GM18870 (cell line): ENCODE measurements around the gene WTAP.
A peak's percentile ranks its signal among the peaks of the same experiment; 100 is the strongest.
"Not testable (repeated sequence)": the region's sequence is repeated elsewhere in the genome, so short reads cannot be mapped to it uniquely, and the experiment has no call there.

ENCODE experiments used
- ATAC-seq: cut with Tn5 transposase; IDR thresholded peaks from one replicate; pipeline ENCODE4 v1.9.1; 2021; ENCODE audit warnings: moderate library complexity; ENCODE audit not compliant: unreplicated experiment

WTAP gene

DNA sequence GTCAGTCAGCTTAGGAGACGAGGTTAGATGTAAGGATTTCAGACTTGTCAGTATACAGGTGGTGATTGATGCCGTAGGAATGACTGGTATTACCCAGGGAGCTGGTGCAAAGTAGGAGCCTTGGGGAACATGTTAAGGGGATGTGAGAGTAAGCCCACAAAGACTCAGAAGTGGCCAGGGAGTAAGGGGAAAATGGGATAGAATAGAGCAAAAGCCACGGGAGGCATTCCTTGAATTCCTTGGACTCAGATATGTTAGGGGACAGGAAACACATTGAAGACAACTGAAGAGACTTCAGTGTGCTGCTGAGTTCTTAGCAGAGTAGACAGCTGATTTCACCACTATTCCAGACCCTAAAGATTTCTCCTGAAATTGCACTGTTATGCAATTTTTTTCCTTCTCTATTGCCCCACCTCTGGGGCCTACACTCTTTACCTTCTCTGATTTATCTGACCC lies 33.3 kb downstream of the WTAP start:
- ATAC-seq = no peak

DNA sequence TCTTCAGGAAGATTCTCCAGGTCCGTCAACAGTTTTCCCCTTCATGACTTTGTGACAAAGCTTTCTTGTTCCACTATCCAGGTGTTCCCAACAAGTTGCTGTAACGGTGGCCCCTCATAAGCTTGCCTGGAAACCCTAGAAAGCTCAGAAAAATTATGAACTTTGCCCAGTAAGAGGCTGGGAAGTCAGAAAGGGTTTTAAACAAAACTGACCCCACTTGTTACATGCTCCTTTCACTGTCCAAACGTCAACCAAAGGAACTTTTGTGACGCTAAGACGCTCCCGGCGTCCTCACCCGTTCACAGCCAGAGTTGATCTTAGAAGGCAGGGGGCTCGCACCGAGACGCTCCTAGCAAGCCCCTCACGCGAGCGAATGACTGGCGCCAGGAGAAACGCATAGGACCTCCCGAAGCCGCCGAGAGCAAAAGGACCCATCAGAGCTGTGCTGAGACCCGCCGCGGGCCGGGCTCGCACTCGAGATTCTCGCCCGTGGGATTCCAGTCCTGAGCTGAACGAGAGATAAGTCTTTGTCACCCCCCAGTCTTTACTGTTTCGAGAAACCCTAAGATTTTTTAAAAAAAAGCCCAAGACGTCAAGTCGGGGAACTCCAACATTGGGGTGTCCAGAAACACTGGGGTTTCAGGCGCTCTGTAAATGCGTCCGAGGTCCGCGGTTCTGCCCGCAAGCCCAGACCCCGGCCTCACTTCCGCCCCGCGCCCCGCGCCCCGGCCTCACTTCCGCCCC lies 34.0 kb downstream of the WTAP start:
- peak; percentile 2 for ATAC-seq

DNA sequence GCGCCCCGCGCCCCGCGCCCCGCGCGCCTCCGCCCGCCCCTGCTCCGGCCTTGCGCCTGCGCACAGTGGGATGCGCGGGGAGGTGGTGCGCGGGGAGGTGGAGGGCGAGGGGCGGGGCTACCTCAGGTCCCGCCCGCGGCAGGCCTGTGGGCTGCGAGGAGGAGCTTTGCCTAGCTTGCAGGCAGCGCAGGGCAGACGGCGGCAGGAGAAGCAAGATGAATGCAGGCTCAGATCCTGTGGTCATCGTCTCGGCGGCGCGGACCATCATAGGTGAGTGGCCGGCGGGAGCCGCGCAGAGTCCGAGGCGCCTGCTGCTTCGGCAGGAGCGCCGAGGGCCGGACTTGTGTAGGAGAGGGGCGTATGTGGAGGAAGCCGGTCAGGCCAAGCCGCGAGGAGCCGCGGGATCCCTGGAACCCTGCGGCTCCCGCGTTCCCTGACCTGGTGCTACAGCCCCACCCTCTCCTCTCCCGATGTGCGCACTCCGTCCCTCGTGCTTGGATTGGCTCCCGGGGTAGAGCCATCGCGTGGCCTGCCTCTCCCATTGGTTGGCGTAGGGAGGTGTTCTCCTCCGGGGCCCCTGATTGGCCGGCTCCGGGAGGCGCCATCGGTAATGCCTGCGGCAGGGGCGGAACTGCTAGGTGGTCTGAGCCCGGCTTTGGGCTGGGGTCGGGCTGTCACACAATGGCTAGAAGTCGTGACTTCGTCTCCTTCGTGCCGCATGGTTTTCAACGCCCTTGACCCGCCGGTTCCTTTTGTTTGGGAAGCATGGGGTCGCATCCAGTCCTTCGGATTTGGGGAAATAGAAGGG lies 34.8 kb downstream of the WTAP start, which contains the start of gene ACAT2:
Gene ACAT2 (plus strand): TSS at position 173 of the 808 bp plus-strand sequence. CDS start 43 bp downstream, at position 216.
- peak; percentile 95 for ATAC-seq

DNA sequence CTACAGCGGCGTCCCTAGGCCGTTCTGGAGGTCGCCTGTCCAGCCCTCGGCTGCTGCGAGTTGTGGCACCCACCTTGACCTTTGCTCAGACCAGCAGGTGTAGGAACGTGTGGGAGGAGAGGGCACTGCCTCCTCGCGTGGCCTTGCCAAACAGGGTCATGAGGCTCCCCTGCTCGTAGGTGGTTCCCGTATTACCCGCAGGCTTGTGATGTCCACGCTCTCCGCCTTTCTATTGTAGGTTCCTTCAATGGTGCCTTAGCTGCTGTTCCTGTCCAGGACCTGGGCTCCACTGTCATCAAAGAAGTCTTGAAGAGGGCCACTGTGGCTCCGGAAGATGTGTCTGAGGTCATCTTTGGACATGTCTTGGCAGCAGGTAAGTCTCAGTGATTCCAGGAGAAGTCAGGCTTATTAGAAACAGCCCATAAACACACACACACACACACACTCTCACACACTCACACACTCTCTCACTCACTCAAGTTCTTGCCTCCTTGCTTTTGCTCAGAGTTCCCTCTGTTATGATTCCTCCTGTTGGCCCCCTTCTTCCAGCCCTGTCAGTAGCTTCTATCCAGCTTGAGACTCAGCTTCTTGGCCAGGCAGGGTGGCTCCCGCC lies 35.5 kb downstream of the WTAP start:
- ATAC-seq = peak; percentile 11

DNA sequence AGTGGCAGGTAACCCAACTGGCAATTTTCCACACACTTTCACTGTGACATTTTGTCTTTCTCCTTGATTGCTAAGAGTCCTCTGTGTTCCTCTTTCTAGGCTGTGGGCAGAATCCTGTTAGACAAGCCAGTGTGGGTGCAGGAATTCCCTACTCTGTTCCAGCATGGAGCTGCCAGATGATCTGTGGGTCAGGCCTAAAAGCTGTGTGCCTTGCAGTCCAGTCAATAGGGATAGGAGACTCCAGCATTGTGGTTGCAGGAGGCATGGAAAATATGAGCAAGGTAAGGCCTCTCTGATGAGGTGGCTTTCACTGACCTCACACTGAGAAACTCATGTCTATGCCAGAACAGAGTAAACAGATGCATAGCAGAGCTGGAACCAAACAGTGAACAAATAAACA lies 39.6 kb downstream of the WTAP start:
- ATAC-seq = no peak

DNA sequence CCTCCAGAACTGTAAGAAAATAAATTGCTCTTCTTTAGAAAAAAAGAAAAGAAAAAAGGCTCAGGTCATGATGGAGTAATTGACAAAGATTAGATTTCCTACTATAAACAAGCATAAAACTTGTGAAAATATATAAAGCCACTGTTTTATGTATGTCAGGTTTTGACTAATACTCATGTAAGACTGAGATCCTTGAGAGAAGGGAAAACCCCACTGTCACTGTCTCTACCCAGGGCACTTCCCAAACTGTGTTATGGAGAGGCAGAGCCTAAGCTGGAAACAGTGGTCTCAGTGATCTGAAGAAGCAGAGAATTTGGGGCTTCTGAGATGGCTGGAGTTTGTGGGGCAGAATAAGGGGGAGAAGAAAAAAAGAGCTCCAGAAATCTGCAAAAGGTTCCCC lies 42.2 kb downstream of the WTAP start:
- no peak for ATAC-seq

DNA sequence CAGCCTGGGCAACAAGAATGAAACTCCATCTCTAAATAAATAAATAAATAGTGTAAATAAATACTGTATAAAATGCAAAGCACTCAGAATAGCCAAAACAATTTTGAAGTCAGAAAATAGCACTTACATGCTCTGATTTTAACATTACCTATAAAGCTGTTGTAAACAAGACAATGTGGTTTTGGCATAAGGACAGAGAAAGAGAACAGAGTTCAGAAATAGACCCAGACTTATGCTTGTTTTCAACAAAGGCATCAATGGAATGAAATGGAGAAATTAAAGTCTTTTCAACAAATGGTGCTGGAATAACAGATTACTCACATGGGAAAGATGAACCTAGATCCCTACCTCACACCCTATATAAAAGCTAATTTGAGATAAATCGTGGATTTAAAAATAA lies 44.9 kb downstream of the WTAP start:
- no peak for ATAC-seq

DNA sequence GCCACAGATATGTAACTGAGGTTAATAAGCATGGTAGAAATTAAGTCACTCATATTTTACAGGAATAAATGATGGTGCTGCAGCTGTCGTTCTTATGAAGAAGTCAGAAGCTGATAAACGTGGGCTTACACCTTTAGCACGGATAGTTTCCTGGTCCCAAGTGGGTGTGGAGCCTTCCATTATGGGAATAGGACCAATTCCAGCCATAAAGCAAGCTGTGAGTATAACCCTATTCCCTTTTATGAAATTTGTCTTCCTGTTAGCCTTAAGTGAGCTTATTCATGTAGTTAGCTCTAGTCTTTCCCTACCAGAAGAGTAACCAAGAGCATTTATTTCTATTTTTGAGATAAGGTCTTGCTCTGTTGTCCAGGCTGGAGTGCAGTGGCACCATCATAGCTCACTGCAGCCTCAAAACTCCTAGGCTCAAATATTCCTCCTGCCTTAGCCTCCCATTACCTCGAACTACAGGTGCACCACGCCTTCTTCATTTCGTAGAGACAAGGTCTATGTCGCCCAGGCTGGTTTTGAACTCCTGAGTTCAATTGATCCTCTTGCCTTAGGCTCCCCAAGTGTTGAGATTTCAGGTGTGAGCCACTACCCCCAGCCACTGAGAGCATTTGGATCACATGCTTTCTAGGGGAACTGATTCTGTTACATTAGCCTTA lies 50.1 kb downstream of the WTAP start:
- ATAC-seq = no peak

DNA sequence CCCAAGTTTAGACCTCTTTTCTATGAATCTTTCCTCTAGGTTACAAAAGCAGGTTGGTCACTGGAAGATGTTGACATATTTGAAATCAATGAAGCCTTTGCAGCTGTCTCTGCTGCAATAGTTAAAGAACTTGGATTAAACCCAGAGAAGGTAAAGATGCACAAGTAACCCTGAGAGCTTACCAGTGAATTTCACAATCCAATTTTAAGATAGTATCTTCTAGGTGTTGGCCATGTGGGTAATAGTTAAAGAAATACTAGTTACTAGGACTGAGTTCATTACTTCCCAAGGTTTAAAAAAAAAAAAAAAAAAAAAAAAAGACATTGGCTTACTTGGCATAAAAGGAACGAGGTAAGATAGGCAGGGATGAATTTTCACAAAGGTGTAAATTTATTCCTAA lies 50.8 kb downstream of the WTAP start:
- no peak for ATAC-seq

DNA sequence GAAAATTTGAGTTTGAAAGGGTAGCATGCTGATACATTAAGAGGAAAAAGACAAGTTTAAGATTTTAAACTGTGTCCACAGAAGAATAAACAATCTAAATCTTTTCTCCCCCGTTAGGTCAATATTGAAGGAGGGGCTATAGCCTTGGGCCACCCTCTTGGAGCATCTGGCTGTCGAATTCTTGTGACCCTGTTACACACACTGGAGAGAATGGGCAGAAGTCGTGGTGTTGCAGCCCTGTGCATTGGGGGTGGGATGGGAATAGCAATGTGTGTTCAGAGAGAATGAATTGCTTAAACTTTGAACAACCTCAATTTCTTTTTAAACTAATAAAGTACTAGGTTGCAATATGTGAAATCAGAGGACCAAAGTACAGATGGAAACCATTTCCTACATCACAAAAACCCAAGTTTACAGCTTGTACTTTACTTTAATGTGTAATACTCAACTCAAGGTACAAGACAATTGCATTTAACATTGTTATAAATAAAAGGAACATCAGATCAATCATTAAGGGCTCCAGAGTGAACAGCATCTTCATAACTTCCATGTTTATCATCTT lies 51.3 kb downstream of the WTAP start:
- no peak for ATAC-seq

DNA sequence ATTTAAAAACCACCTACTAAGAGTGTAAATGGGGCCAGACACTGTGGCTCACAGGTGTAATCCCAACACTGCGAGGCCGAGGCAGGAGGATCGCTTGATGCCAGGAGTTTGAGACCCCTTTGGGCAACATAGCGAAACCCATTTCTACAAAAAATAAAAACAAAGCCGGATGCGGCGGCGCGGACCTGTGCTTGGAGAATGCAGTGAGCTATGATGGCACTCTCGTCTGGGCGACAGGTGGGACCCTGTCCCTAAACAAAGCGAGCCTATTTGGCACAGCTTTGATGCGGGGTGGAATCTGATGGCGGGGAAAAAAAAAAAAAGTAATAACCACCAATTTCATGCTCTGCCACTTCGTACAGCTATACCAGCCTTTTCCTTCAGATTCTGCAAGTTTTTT lies 61.0 kb downstream of the WTAP start:
- ATAC-seq = no peak

DNA sequence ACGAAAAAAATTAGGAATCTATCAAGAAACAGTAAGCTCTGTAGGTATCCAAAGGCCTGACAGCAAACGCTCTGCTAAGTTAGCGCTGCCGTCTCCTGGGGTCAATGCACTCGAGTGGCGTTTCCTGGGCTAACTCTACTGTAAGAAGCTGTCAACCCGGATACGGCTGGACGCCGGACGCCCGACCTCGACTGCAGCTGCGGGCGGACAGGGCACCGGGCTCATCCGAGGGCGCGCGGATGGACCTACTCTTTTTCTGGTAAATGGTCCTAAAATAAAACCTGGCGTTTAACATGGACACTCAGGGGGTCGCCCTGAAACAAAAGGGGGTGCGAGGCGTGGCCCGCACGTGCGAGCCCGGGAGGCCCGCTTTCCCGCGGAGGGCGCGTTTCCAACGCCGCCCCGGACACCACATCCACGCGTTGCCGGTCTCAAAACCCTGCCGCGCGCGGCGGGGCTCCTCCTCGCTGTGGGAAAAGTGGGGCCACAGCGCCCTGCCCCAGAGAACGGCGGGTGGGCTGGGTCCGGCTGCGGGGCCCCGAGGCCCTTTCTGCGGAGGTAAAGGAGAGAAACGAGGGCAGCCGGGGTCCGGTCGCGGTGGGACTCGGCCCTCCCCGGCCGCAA lies 61.6 kb downstream of the WTAP start:
- no peak for ATAC-seq

DNA sequence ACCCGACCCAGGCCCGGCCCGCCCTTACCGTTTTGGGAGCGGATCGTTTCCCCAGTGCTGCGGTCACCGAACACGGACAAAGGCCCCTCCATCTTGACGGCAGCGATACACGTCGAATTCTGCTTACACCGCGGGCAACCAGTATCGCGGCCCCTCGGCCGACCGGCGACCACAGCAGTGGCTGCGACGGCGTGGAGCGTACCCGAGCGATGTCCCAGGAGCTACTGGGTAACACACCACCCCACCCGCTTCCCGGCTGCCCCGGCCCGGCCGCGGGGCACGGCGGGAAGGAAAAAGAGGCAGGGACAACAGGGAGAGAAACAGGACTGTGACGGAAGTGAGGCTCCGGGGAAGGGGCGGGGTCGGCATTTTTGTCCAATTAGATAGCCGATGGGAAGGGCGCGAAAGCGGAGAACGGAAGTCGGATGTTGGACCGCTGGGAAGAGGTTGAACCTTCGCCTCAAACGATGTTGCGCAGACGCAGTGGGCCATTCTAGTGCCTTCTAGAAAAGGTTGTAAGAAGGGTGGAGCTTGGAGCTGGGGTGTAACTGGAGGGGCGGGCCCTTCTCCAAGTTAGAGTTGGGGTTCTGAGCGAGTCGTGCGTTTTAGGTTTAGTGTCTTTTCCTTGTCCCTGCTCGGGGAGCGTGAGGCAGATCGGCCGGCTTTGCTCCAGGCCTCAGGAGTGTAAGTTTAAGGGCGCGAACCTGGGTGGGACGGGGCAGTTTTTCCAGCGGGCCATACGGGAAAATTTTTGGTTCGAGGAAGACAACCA lies 62.3 kb downstream of the WTAP start, which contains the start of gene TCP1:
Gene TCP1 (minus strand): TSS at position 226 of the 772 bp plus-strand sequence. CDS start 134 bp downstream, at position 92.
- peak; percentile 78 for ATAC-seq

DNA sequence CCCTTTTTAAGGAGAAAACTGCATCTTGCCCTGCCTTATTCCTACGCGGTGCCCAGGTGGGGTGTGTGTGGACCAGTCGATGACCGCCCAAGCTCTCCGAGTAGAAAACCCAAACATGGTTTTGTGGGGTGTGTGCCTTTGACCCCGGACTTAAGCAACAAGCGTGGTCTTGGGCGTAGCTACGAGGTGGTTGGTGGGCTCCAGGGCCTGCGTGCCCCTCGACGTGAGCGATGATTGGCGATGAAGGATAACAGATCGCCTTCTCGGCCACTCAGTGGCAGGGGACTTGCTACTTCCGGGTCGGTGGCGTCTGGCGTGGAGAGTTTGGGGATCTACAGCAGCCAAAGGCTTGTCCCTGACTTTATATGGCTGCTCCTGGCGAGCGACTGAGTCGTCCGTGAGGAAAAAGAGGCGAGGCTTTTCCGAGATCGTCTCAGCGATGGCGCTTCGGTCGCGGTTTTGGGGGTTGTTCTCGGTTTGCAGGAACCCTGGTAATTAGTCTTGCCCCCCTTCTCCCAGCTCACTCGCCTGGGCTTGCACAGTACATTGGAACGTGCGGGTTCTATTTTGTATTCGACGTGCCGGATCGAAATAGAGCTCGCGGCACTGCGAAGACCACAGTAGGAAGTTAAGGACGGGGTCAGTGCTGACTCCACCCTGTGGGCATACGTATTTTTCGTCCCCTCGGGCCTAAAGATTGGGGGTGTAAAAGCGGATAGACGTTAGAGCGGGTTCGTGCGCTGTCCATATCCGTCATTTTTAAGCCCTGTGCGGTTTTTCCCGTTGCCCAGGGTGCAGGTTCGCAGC lies 63.0 kb downstream of the WTAP start, which contains the start of gene MRPL18:
Gene MRPL18 (plus strand): TSS at position 319 of the 807 bp plus-strand sequence. CDS start 121 bp downstream, at position 440.
- peak; percentile 74 for ATAC-seq

DNA sequence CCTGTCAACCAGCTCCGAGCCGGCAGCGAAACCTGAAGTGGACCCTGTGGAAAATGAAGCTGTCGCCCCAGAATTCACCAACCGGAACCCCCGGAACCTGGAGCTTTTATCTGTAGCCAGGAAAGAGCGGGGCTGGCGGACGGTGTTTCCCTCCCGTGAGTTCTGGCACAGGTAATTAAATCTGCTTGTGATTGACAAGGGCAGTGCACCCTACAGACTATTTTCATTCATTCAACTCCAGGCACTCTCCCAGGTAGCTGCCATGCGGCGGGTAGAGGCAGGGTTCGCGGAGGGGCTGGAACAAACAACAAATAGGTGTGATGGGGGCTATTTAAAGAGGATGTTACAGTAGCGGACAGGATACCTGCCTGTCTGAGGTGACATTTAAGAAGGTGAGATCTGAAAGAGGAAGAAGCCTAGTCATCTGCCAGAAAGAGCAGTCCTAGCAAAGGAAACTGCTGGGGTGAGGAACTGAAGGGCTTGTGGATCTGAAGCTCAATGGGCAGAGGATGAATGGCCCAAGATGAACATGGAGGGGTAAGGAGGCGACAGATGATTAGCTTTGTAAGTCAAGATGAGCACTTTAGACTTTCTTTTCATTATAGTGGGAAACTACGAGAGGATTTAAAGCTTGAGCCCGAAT lies 63.8 kb downstream of the WTAP start:
- ATAC-seq = no peak

DNA sequence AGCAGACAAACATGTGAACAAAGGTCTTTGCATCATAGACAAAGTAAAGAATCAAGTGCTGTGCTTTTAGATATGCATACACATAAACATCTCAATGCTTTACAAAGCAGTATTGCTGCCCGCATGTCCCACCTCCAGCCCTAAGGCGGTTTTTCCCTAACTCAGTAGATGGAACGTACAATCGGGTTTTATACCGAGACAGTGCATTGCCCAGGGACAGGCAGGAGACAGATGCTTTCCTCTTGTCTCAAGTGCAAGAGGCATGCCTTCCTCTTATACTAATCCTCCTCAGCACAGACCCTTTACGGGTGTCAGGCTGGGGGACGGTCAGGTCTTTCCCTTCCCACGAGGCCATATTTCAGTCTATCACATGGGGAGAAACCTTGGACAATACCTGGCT lies 67.7 kb downstream of the WTAP start:
- not testable (repeated sequence) for ATAC-seq

DNA sequence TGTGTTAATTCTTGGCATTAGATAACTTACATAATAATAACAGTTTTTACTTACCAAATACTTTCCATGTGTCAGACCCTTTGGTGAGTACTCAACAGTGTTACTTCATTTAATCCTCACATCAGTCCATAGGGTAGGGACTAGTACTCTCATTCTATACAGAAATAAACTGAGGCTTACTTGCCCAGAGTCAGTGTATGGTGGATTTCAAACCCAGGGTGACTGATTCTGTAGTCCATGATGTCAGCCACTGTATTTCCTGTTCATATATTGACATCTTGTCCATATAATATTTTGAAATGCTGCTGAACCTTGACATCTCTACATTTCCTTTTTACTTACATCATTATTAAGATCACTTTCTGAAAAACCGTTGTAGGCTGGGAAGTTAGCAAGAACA lies 70.2 kb downstream of the WTAP start:
- ATAC-seq = no peak
